ENCODE results near the gene KCNK6.
"Not testable (repeated sequence)": the region's sequence is repeated elsewhere in the genome, so short reads cannot be mapped to it uniquely, and the experiment has no call there.

GRCh38 chr19:38362946-38363688 lies 43.5 kb downstream of the KCNK6 start:
- not testable (repeated sequence) for TF ChIP-seq EZH2, CTCF (IDR thresholded peaks at IDR 0.05)

All from neural progenitor cell (in vitro differentiated cells).